Left lung (tissue), 10 donors: ENCODE measurements around the gene RNF31. TPM values are rescaled to one million over a fixed set of nuclear protein-coding genes. Genes with fewer than 3 reads are reported as not detected.

Source experiments
- ATAC-seq: fragments of 200-7000 bp; cut with Tn5 transposase; one replicate; pipeline ENCODE4 v1.9.1; 2020; ENCODE audit warnings: moderate library complexity
- DNase-seq, 4 donors: peaks; one replicate each; pipeline ENCODE4 v3.0.0-alpha.2; 2013 to 2020
- H3K27ac ChIP-seq, 2 donors: fragments of 200-600 bp; sonication (generic) in 1 of 2; one replicate each; pipeline versions ENCODE4 v1.5.0 to v1.8.0; 2020 to 2021
- H3K27me3 ChIP-seq, 2 donors: fragments of 200-600 bp; sonication (generic) in 1 of 2; one replicate each; pipeline versions ENCODE4 v1.5.0 to v1.8.0; 2020 to 2021
- H3K36me3 ChIP-seq, 2 donors: fragments of 200-600 bp; sonication (generic) in 1 of 2; one replicate each; pipeline versions ENCODE4 v1.5.0 to v1.8.0; 2020 to 2021
- H3K4me1 ChIP-seq, 2 donors: fragments of 200-600 bp; one replicate each; pipeline ENCODE4 v1.8.0; 2021
- H3K4me3 ChIP-seq, 2 donors: fragments of 200-600 bp; sonication (generic) in 1 of 2; one replicate each; pipeline versions ENCODE4 v1.5.0 to v1.8.0; 2020 to 2021; ENCODE audit warnings: mild to moderate bottlenecking in 1 of 2
- H3K9me3 ChIP-seq, 2 donors: fragments of 200-600 bp; sonication (generic) in 1 of 2; one replicate each; pipeline versions ENCODE4 v1.5.0 to v1.8.0; 2020 to 2021
- CTCF ChIP-seq, 2 donors: fragments of 200-600 bp; sonication (generic) in 1 of 2; IDR thresholded peaks; one replicate each; pipeline versions ENCODE4 v1.5.0 to v1.8.0; 2021; ENCODE audit warnings: antibody characterized with exemption in 2 of 2
- intact Hi-C, 2 donors: fragments of 100-400 bp; cut with DNase I; formaldehyde crosslinking; loops; one replicate each; pipeline versions ENCODE4 v1.11.2 to v1.14.2; 2022
- polyA plus RNA-seq, 6 donors: library from polyadenylated mRNA; unstranded; fragments of 120-200 nt; gene quantifications; one replicate each; pipeline ENCODE4 v1.2.1, GENCODE V29; 2013; ENCODE audit not compliant: insufficient read length in 6 of 6
- total RNA-seq, 2 donors: library from RNA; stranded (reverse); fragmentation: NEBNext Ultra II Directional; extraction: Animal tissue kit (Norgen Biotek cat#: 25700); gene quantifications; one replicate each; pipeline ENCODE4 v1.2.1, GENCODE V29; 2021
- donor health status: DM: no; HTN: yes; CAD: no.
- donor health status: DM: no; HTN: no; CAD: no.

The RNF31 gene
- total and polyA plus RNA-seq, 8 donors = 42.4 to 69.9 (median 54.6) TPM

GRCh38 chr14:24164518-24164991 lies 17.3 kb downstream of the RNF31 start:
- Histone ChIP-seq H3K9me3 (no peaks in the 10 kb centered on the region), H3K27me3 (no peaks in the 10 kb centered on the region), H3K4me1 (peaks cover 14 to 67% of the 10 kb centered on the region in 2 donors), H3K36me3 (peaks cover 0 to 87% of the 10 kb centered on the region in 2 donors), H3K4me3 (no peak overlapping the region), H3K27ac (no peak overlapping the region)
- ATAC-seq = no peak
- peak in 2 of 4 donors; percentile 20 to 79 for DNase-seq
- intact Hi-C loops = no loop called here
- TF ChIP-seq CTCF (IDR thresholded peaks at IDR 0.05) = no peak

GRCh38 chr14:24165785-24166184 lies 18.5 kb downstream of the RNF31 start:
- no peak for TF ChIP-seq CTCF (IDR thresholded peaks at IDR 0.05)
- ATAC-seq = no peak
- peak in 1 of 4 donors; percentile 23 for DNase-seq
- intact Hi-C loops = no loop called here
- Histone ChIP-seq H3K27me3 (no peaks in the 10 kb centered on the region), H3K27ac (peak overlapping the region in 1 of 2 donors; percentile 74), H3K4me3 (no peak overlapping the region), H3K4me1 (peaks cover 14 to 66% of the 10 kb centered on the region in 2 donors), H3K9me3 (no peaks in the 10 kb centered on the region), H3K36me3 (peaks cover 0 to 86% of the 10 kb centered on the region in 2 donors)

GRCh38 chr14:24167469-24168114 lies 20.3 kb downstream of the RNF31 start:
- ATAC-seq = no peak
- intact Hi-C loops = no loop called here
- Histone ChIP-seq H3K27ac (peak overlapping the region in 1 of 2 donors; percentile 74), H3K4me1 (peaks cover 7 to 70% of the 10 kb centered on the region in 2 donors), H3K36me3 (peaks cover 0 to 87% of the 10 kb centered on the region in 2 donors), H3K4me3 (no peak overlapping the region), H3K9me3 (no peaks in the 10 kb centered on the region), H3K27me3 (no peaks in the 10 kb centered on the region)
- TF ChIP-seq CTCF (IDR thresholded peaks at IDR 0.05) = no peak
- no peak for DNase-seq

- H3K4me1 ChIP-seq = peaks cover 0 to 30% of the 10 kb centered on the region in 2 donors
- ATAC-seq = peak; percentile 94
- intact Hi-C loops = no loop called here
- H3K4me3 ChIP-seq = peak within 1 kb of the TSS; percentile 16 to 34
- peak; percentile 61 to 93 (median 87) for DNase-seq
- H3K9me3 ChIP-seq = no peaks in the 10 kb centered on the region
- H3K27ac ChIP-seq = no peak within 1 kb of the TSS
- no peaks in the 10 kb centered on the region for H3K27me3 ChIP-seq
- peaks cover 0 to 87% of the 10 kb centered on the region in 2 donors for H3K36me3 ChIP-seq
- TF ChIP-seq CTCF (IDR thresholded peaks at IDR 0.05) = no peak
Observed at GRCh38 chr14:24171422-24172260, 24.3 kb downstream of the RNF31 start, which contains the start of gene REC8. Gene REC8, plus strand, starts transcription at chr14:24172080. Its CDS starts 473 bp downstream, at chr14:24172553.
